22Rv1 (cell line): Measurements from ENCODE around the gene OCIAD2.

Experiments used
- CTCF ChIP-seq: fragments of 450-650 bp; IDR thresholded peaks from 2 replicates; pipeline ENCODE4 v1.5.1; 2017; ENCODE audit warnings: mild to moderate bottlenecking
- ZFX ChIP-seq: fragments of 450-650 bp; IDR thresholded peaks from 2 replicates; pipeline ENCODE4 v1.6.1; 2017; ENCODE audit warnings: antibody characterized with exemption, borderline replicate concordance

- TF ChIP-seq CTCF (no peak), ZFX (no peak)
These were observed 52.2 kb downstream of the OCIAD2 start for GRCh38 chr4:48854395-48854683.
